A549 (cell line): Measurements from ENCODE around the gene ATP8A2. TPM values are rescaled to one million over a fixed set of nuclear protein-coding genes. Genes with fewer than 3 reads are reported as not detected.

ENCODE experiments used
- ATAC-seq, 2 experiments: fragments of 200-7000 bp in 1 of 2; fragments of >200 bp in 1 of 2; cut with Nextera tagmentation in 1 of 2; cut with Tn5 transposase in 1 of 2; 3 replicates each; pipeline versions ENCODE4 v1.8.0 to v1.9.1; 2018 to 2020; ENCODE audit warnings: mild to moderate bottlenecking in 1 of 2, moderate library complexity in 1 of 2
- CTCF ChIA-PET: fragments of 300-600 bp; sonication (Branson Sonifier 250); formaldehyde crosslinking; extraction: SDS; loops from one replicate; lab custom pipeline; 2021; ENCODE audit warnings: antibody characterized with exemption, inconsistent platforms; lab: Yijun Ruan, JAX
- POLR2A ChIA-PET: fragments of 350-600 bp; formaldehyde crosslinking; extraction: SDS; loops from one replicate; lab custom pipeline; 2021; ENCODE audit warnings: antibody characterized with exemption, inconsistent platforms; lab: Yijun Ruan, JAX
- DNase-seq, 2 experiments: peaks; one replicate each; pipeline versions ENCODE4 v3.0.0 to v3.0.0-alpha.2; 2011 to 2016; ENCODE audit warnings: low read depth in 1 of 2, low spot score in 1 of 2
- FAIRE-seq: peaks from 2 replicates; lab custom pipeline; 2011; peaks lifted over from hg19 to GRCh38; lab: Jason Lieb, UNC
- H3K27ac ChIP-seq, 2 experiments: fragments of >200 bp; sonication (Bioruptor Twin); formaldehyde crosslinking; 3 replicates each; pipeline ENCODE4 v1.5.1; 2016 to 2017
- H3K4me1 ChIP-seq: fragments of >200 bp; sonication (Bioruptor Twin); formaldehyde crosslinking; 3 replicates; pipeline ENCODE4 v1.6.1; 2016
- H3K4me2 ChIP-seq: fragments of >200 bp; sonication (Bioruptor Twin); formaldehyde crosslinking; 3 replicates; pipeline ENCODE4 v1.6.1; 2016
- H3K4me3 ChIP-seq: fragments of >200 bp; sonication (Bioruptor Twin); formaldehyde crosslinking; 3 replicates; pipeline ENCODE4 v1.5.1; 2016
- H3K9me3 ChIP-seq: fragments of >200 bp; sonication (Bioruptor Twin); formaldehyde crosslinking; 3 replicates; pipeline ENCODE4 v1.6.1; 2016
- BHLHE40 ChIP-seq: IDR thresholded peaks from 2 replicates; pipeline ENCODE4 v1.6.1; 2012; ENCODE audit warnings: low read depth, low read length, inconsistent platforms
- CBX2 ChIP-seq: fragments of 200-600 bp; sonication (generic); IDR thresholded peaks from 2 replicates; pipeline ENCODE4 v1.6.1; 2016; ENCODE audit warnings: low read depth, mild to moderate bottlenecking, borderline replicate concordance
- ELK1 ChIP-seq: fragments of 150-350 bp; IDR thresholded peaks from 2 replicates; pipeline ENCODE4 v1.6.1; 2014; ENCODE audit warnings: low read depth, mild to moderate bottlenecking, low read length
- EP300 ChIP-seq, 2 experiments: fragments of >200 bp; sonication (Bioruptor Twin); formaldehyde crosslinking; IDR thresholded peaks; 2 replicates in 1 of 2; 3 replicates in 1 of 2; pipeline ENCODE4 v1.6.1; 2016 to 2017
- HDAC2 ChIP-seq: fragments of 200-600 bp; sonication (generic); IDR thresholded peaks from 2 replicates; pipeline ENCODE4 v1.6.1; 2016
- HOXA7 ChIP-seq: fragments of 250-450 bp; sonication (Bioruptor Pico); IDR thresholded peaks from 2 replicates; pipeline ENCODE4 v1.5.0; 2020; ENCODE audit warnings: mild to moderate bottlenecking, moderate library complexity
- KDM5A ChIP-seq: fragments of 200-600 bp; sonication (generic); IDR thresholded peaks from 2 replicates; pipeline ENCODE4 v1.6.1; 2016; ENCODE audit warnings: antibody characterized with exemption, mild to moderate bottlenecking
- MAFK ChIP-seq: fragments of 450-650 bp; IDR thresholded peaks from 2 replicates; pipeline ENCODE4 v1.6.1; 2014; ENCODE audit not compliant: partially characterized antibody
- MAZ ChIP-seq: fragments of 150-350 bp; IDR thresholded peaks from 2 replicates; pipeline ENCODE4 v1.6.1; 2014; ENCODE audit warnings: antibody characterized with exemption, low read depth, low read length, borderline replicate concordance
- RARB ChIP-seq: fragments of 250-450 bp; sonication (Bioruptor Pico); IDR thresholded peaks from 2 replicates; pipeline ENCODE4 v1.8.0; 2021; ENCODE audit warnings: mild to moderate bottlenecking, moderate library complexity
- RNF2 ChIP-seq: fragments of 200-600 bp; sonication (generic); IDR thresholded peaks from 2 replicates; pipeline ENCODE4 v1.6.1; 2016; ENCODE audit warnings: low read depth, mild to moderate bottlenecking, antibody characterized with exemption, moderate library complexity, borderline replicate concordance
- TP53 ChIP-seq: fragments of 250-450 bp; sonication (Bioruptor Pico); IDR thresholded peaks from 2 replicates; pipeline ENCODE4 v1.5.0; 2021; ENCODE audit warnings: mild to moderate bottlenecking, moderate library complexity
- USF2 ChIP-seq: fragments of 450-650 bp; IDR thresholded peaks from 2 replicates; pipeline ENCODE4 v1.6.1; 2014; ENCODE audit warnings: antibody characterized with exemption
- ZSCAN20 ChIP-seq: fragments of 250-450 bp; sonication (Bioruptor Pico); IDR thresholded peaks from 2 replicates; pipeline ENCODE4 v1.8.0; 2022; ENCODE audit warnings: mild to moderate bottlenecking, moderate library complexity
- WGBS: methylation state at CpG from one replicate; pipeline ENCODE4 v1.1.6; 2017; ENCODE audit errors: missing lambda C conversion rate; 5-methylcytosine and 5-hydroxymethylcytosine counted together
- polyA plus RNA-seq, 4 experiments: library from polyadenylated mRNA; depleted of rRNA in 3 of 4; stranded (reverse); fragments of >200 nt; fragmentation: RNase III in 1 of 4; extraction: RNeasy Plus Mini Kit Qiagen cat#74134 plus additional on column Dnase treatment in 1 of 4; gene quantifications; 2 replicates in 3 of 4; 3 replicates in 1 of 4; pipeline ENCODE4 v1.2.3, GENCODE V29; 2011 to 2017

The ATP8A2 gene
- polyA plus RNA-seq, 2 of the 4 experiments (the other 2 are of a cell fraction): 0.03 TPM; not detected in 1

GRCh38 chr13:25585000-25585399, 213.2 kb downstream of the ATP8A2 start:
- Histone ChIP-seq H3K4me3 (no peak overlapping the region), H3K27ac (no peak overlapping the region), H3K4me1 (no peaks in the 10 kb centered on the region), H3K9me3 (no peaks in the 10 kb centered on the region), H3K4me2 (no peak overlapping the region)
- ChIA-PET POLR2A (no interaction called here), CTCF (interaction anchor here (5.0 kb wide), 1 partner anchor 10 kb away, joined by 20 read pairs; no protein-coding TSS in a partner anchor)
- ATAC-seq (no peak), FAIRE-seq (no peak), DNase-seq (no peak)
- no peak for TF ChIP-seq MAFK
- 19% methylated on average over 5 of the region's 5 CpGs for WGBS

- no peak overlapping the region for H3K27ac ChIP-seq
- ATAC-seq (no peak), FAIRE-seq (no peak), DNase-seq (no peak)
- ChIA-PET POLR2A (no interaction called here), CTCF (interaction anchor here (5.0 kb wide), 1 partner anchor 13 kb away, joined by 20 read pairs; no protein-coding TSS in a partner anchor)
- WGBS: 0% methylated on average over 1 of the region's 1 CpG
- H3K4me3 ChIP-seq: no peak overlapping the region
- H3K4me1 ChIP-seq: no peaks in the 10 kb centered on the region
- H3K9me3 ChIP-seq: no peaks in the 10 kb centered on the region
- H3K4me2 ChIP-seq: no peak overlapping the region
- no peak for TF ChIP-seq HDAC2
- TF ChIP-seq BHLHE40: no peak
- TF ChIP-seq MAZ: no peak
- TF ChIP-seq ELK1: no peak
- TF ChIP-seq, all 56 proteins: peak for 0
Observed at GRCh38 chr13:25587326-25587980, 215.7 kb downstream of the ATP8A2 start.

- Histone ChIP-seq H3K9me3 (no peaks in the 10 kb centered on the region), H3K4me1 (no peaks in the 10 kb centered on the region), H3K27ac (no peak overlapping the region), H3K4me2 (no peak overlapping the region)
- POLR2A ChIA-PET: no interaction called here
- FAIRE-seq: no peak
- CTCF ChIA-PET: no interaction called here
- WGBS: 22% methylated on average over 4 of the region's 12 CpGs
- DNase-seq: no peak
- no peak for TF ChIP-seq EP300 (IDR thresholded peaks at IDR 0.05)
- no peak for TF ChIP-seq KDM5A
- no peak for TF ChIP-seq TP53 (CRISPR knock-in tag)
- TF ChIP-seq RARB (CRISPR knock-in tag): no peak
- no peak for TF ChIP-seq ZSCAN20 (CRISPR knock-in tag)
- no peak for TF ChIP-seq HOXA7 (CRISPR knock-in tag)
- no peak for TF ChIP-seq RNF2
- TF ChIP-seq CBX2: no peak
- TF ChIP-seq, all 56 proteins: peak for 0
- ATAC-seq: no peak
- H3K4me3 ChIP-seq: no peak overlapping the region
Observed at GRCh38 chr13:25588336-25589060, 216.7 kb downstream of the ATP8A2 start.

- ChIA-PET CTCF (no interaction called here), POLR2A (no interaction called here)
- FAIRE-seq (no peak), DNase-seq (no peak), ATAC-seq (no peak)
- H3K4me3 ChIP-seq: no peak overlapping the region
- no peak overlapping the region for H3K4me2 ChIP-seq
- TF ChIP-seq USF2: no peak
- no peaks in the 10 kb centered on the region for H3K4me1 ChIP-seq
- H3K27ac ChIP-seq: no peak overlapping the region
- 0% methylated on average over 2 of the region's 2 CpGs for WGBS
- no peaks in the 10 kb centered on the region for H3K9me3 ChIP-seq
Observed at GRCh38 chr13:25598421-25598820, 226.6 kb downstream of the ATP8A2 start.
